HepG2 (cell line): Measurements from ENCODE around the gene NT5C2. TPM values are rescaled to one million over a fixed set of nuclear protein-coding genes. Genes with fewer than 3 reads are reported as not detected.
A peak's percentile ranks its signal among the peaks of the same experiment; 100 is the strongest.

ENCODE experiments used
- ATAC-seq: fragments of 200-7000 bp; cut with Tn5 transposase; 3 replicates; pipeline ENCODE4 v1.9.1; 2020; ENCODE audit warnings: mild to moderate bottlenecking, moderate library complexity
- BruUV-seq: library from RNA; stranded (reverse); fragments of 400-500 nt; replicated peaks from 2 replicates; lab custom pipeline; 2021; lab: Mats Ljungman, UMichigan
- CTCF ChIA-PET: fragments of 300-600 bp; formaldehyde crosslinking; extraction: SDS; loops from one replicate; lab custom pipeline; 2021; ENCODE audit warnings: low total read pairs, inconsistent platforms, low intra/inter-chr PET ratio; lab: Yijun Ruan, JAX
- POLR2A ChIA-PET: fragments of 350-600 bp; sonication (Branson Sonifier 250); formaldehyde crosslinking; loops from one replicate; lab custom pipeline; 2020; ENCODE audit warnings: antibody characterized with exemption, inconsistent platforms; lab: Yijun Ruan, JAX
- DNase-seq: peaks from one replicate; pipeline ENCODE4 v3.0.0-alpha.2; 2015; ENCODE audit warnings: low spot score
- FAIRE-seq: peaks from 3 replicates; lab custom pipeline; 2011; peaks lifted over from hg19 to GRCh38; lab: Jason Lieb, UNC
- H2AFZ ChIP-seq: one replicate; pipeline ENCODE4 v1.6.1; 2011; ENCODE audit warnings: low read length, inconsistent platforms
- H3K27ac ChIP-seq: fragments of 300-600 bp; 3 replicates; pipeline ENCODE4 v1.8.0; 2011; ENCODE audit warnings: mixed run types, mild to moderate bottlenecking, mixed read lengths, low read length, inconsistent platforms; ENCODE audit not compliant: insufficient read depth; ENCODE audit errors: extremely low read length
- H3K27me3 ChIP-seq, 2 experiments: fragments of 200-600 bp in 1 of 2; 2 replicates in 1 of 2; 3 replicates in 1 of 2; pipeline versions ENCODE4 v1.6.0 to v1.8.0; 2011; ENCODE audit warnings: low read length in 2 of 2, mild to moderate bottlenecking in 2 of 2, moderate library complexity in 2 of 2, inconsistent platforms in 1 of 2; ENCODE audit not compliant: insufficient read depth in 2 of 2, control insufficient read depth in 1 of 2
- H3K36me3 ChIP-seq, 2 experiments: fragments of 200-600 bp in 1 of 2; replicated peaks in 1 of 2; 2 replicates in 1 of 2; 3 replicates in 1 of 2; pipeline versions ENCODE4 v1.5.1 to v1.8.0; 2011; ENCODE audit warnings: low read length in 2 of 2, inconsistent platforms in 1 of 2; ENCODE audit not compliant: insufficient read depth in 2 of 2, control insufficient read depth in 1 of 2
- H3K4me1 ChIP-seq: 2 replicates; pipeline ENCODE4 v1.5.1; 2012; ENCODE audit warnings: low read length, inconsistent platforms; ENCODE audit not compliant: insufficient read depth
- H3K4me2 ChIP-seq: 2 replicates; pipeline ENCODE4 v1.6.0; 2011; ENCODE audit warnings: low read depth, low read length, inconsistent platforms
- H3K4me3 ChIP-seq, 3 experiments: fragments of 200-600 bp in 1 of 3; sonication (generic), shearing (Covaris generic) in 1 of 3; replicated peaks in 1 of 3; 2 replicates each; pipeline ENCODE4 v1.5.1; 2011 to 2016; ENCODE audit warnings: low read length in 3 of 3, inconsistent platforms in 2 of 3, low read depth in 2 of 3, mild to moderate bottlenecking in 2 of 3, control low read depth in 1 of 3, mixed read lengths in 1 of 3; ENCODE audit not compliant: insufficient read depth in 1 of 3
- H3K79me2 ChIP-seq: one replicate; pipeline ENCODE4 v1.6.1; 2011; ENCODE audit warnings: low read length, inconsistent platforms; ENCODE audit not compliant: insufficient read depth
- H3K9ac ChIP-seq: 2 replicates; pipeline ENCODE4 v1.6.0; 2011; ENCODE audit warnings: mild to moderate bottlenecking, low read depth, low read length, inconsistent platforms; ENCODE audit not compliant: insufficient read depth
- H3K9me3 ChIP-seq: 2 replicates; pipeline ENCODE4 v1.5.1; 2012; ENCODE audit warnings: mild to moderate bottlenecking, low read length
- H4K20me1 ChIP-seq: 2 replicates; pipeline ENCODE4 v1.6.0; 2011; ENCODE audit warnings: inconsistent platforms, mild to moderate bottlenecking, low read length, moderate library complexity; ENCODE audit not compliant: insufficient read depth
- ASH2L ChIP-seq: fragments of 300-600, 200-600 bp; sonication (generic); IDR thresholded peaks from 2 replicates; pipeline ENCODE4 v1.7.0; 2017; ENCODE audit warnings: low read depth, mild to moderate bottlenecking, moderate library complexity, mixed read lengths, low read length; ENCODE audit not compliant: insufficient read length
- BRD4 ChIP-seq: sonication (generic); formaldehyde crosslinking; IDR thresholded peaks from 2 replicates; pipeline ENCODE4 v1.4.0; 2020; ENCODE audit warnings: missing genetic modification reagents
- FOSL2 ChIP-seq: sonication (generic); formaldehyde crosslinking; IDR thresholded peaks from 2 replicates; pipeline ENCODE4 v1.4.0; 2020; ENCODE audit warnings: missing genetic modification reagents
- GZF1 ChIP-seq: sonication (generic); formaldehyde crosslinking; IDR thresholded peaks from 2 replicates; pipeline ENCODE4 v1.5.1; 2020; ENCODE audit warnings: mild to moderate bottlenecking, missing genetic modification reagents
- HOXA9 ChIP-seq: sonication (generic); formaldehyde crosslinking; IDR thresholded peaks from 2 replicates; pipeline ENCODE4 v1.8.1; 2022; ENCODE audit warnings: missing genetic modification reagents, mild to moderate bottlenecking, moderate library complexity, borderline replicate concordance
- IKZF4 ChIP-seq: sonication (generic); formaldehyde crosslinking; IDR thresholded peaks from 2 replicates; pipeline ENCODE4 v1.5.1; 2020; ENCODE audit warnings: borderline replicate concordance, mild to moderate bottlenecking, low read depth, missing genetic modification reagents; ENCODE audit errors: not compliant biosample characterization
- NRL ChIP-seq: sonication (generic); formaldehyde crosslinking; IDR thresholded peaks from 2 replicates; pipeline ENCODE4 v1.5.0; 2020; ENCODE audit warnings: missing genetic modification reagents, mild to moderate bottlenecking, moderate library complexity, borderline replicate concordance
- POLR2AphosphoS5 ChIP-seq: IDR thresholded peaks from 2 replicates; pipeline ENCODE4 v1.6.1; 2012; ENCODE audit warnings: low read depth, low read length
- PRDM15 ChIP-seq: sonication (generic); formaldehyde crosslinking; IDR thresholded peaks from 2 replicates; pipeline ENCODE4 v1.4.0; 2020; ENCODE audit warnings: missing genetic modification reagents
- RAD51 ChIP-seq: fragments of 450-650 bp; IDR thresholded peaks from 2 replicates; pipeline ENCODE4 v1.6.1; 2016; ENCODE audit warnings: borderline replicate concordance
- RBM22 ChIP-seq: fragments of 200-400 bp; formaldehyde crosslinking; optimal IDR thresholded peaks from 2 replicates; pipeline ENCODE3; 2017; ENCODE audit warnings: mild to moderate bottlenecking, low read length, moderate library complexity
- TAF15 ChIP-seq: fragments of 200-400 bp; formaldehyde crosslinking; IDR thresholded peaks from one replicate; pipeline ENCODE4 v1.6.1; 2018; ENCODE audit warnings: mild to moderate bottlenecking, low read depth, low read length; ENCODE audit not compliant: poor library complexity, severe bottlenecking
- ZNF282 ChIP-seq: fragments of 450-650 bp; IDR thresholded peaks from 2 replicates; pipeline ENCODE4 v1.6.1; 2018; ENCODE audit not compliant: partially characterized antibody
- WGBS: methylation state at CpG from one replicate; pipeline ENCODE4 v1.1.6; 2017; ENCODE audit warnings: low lambda C conversion rate; 5-methylcytosine and 5-hydroxymethylcytosine counted together
- in situ Hi-C: cut with HindIII; loops from 2 replicates; pipeline ENCODE4 v1.10.0; 2017; ENCODE audit warnings: low pct_unique_long_range_greater_than_20kb; ENCODE audit not compliant: extremely low pct_ligation_motif_present
- intact Hi-C: fragments of 100-400 bp; cut with micrococcal nuclease; formaldehyde crosslinking; loops from one replicate; pipeline ENCODE4 v1.10.0; 2022; ENCODE audit not compliant: unreplicated experiment
- polyA plus RNA-seq, 8 experiments: library from polyadenylated mRNA; depleted of rRNA in 3 of 8; stranded (reverse) in 7 of 8; unstranded in 1 of 8; fragments of >200 nt; fragmentation: Illumina TruSeq in 4 of 8; extraction: Trizol in 4 of 8; gene quantifications; 2 replicates each; pipeline versions ENCODE4 v1.2.1 to v1.2.3, GENCODE V29; 2011 to 2016; ENCODE audit warnings: low read depth in 4 of 8, missing spikeins in 1 of 8, mixed read lengths in 1 of 8; ENCODE audit not compliant: insufficient read depth in 1 of 8
- total RNA-seq, 5 experiments: library from RNA; depleted of rRNA; stranded (reverse); fragments of >200 nt; fragmentation: Illumina TruSeq; extraction: Trizol; gene quantifications; 2 replicates each; pipeline ENCODE4 v1.2.3, GENCODE V29; 2016; ENCODE audit warnings: low read depth in 1 of 5

Gene NT5C2
- total and polyA plus RNA-seq, 2 of the 13 experiments (the other 11 are each of a cell fraction or from before 2014, with no cell fraction given), result 40.6 to 55.2 TPM

- WGBS, result no CpG with 5 or more reads among the region's 4 CpGs
- DNase-seq (no peak), ATAC-seq (no peak), FAIRE-seq (no peak)
- Histone ChIP-seq H2AFZ (no peak overlapping the region), H3K36me3 (peaks cover 20 to 29% of the 10 kb centered on the region in 2 experiments), H3K4me3 (no peak overlapping the region), H3K9me3 (no peaks in the 10 kb centered on the region), H3K27me3 (no peaks in the 10 kb centered on the region), H4K20me1 (no peaks in the 10 kb centered on the region), H3K4me1 (peaks cover 43% of the 10 kb centered on the region), H3K4me2 (no peak overlapping the region), H3K79me2 (no peaks in the 10 kb centered on the region), H3K9ac (no peak overlapping the region), H3K27ac (no peak overlapping the region)
- POLR2A ChIA-PET, result no interaction called here
- in situ Hi-C loops (loop anchor here (10.0 kb wide), 1 partner anchor 164 kb away; the partner anchor contains the start of gene RPEL1), intact Hi-C loops (loop anchor here (5.0 kb wide), 1 partner anchor 161 kb away; no protein-coding TSS in a partner anchor)
- BruUV-seq, result no TSS peak
- CTCF ChIA-PET, result no interaction called here
- TF ChIP-seq POLR2AphosphoS5 (0 out of 2 replicates have a peak, but pooled peaks have one; percentile 21), RBM22 (peak; percentile 51), FOSL2 (CRISPR knock-in tag) (peak; percentile 12; the same call in 1 of the 2 replicates), ASH2L (no peak)
These were observed 112.0 kb downstream of the NT5C2 start for GRCh38 chr10:103080891-103081581.

- CTCF ChIA-PET, result no interaction called here
- H2AFZ ChIP-seq, result no peak overlapping the region
- 94% methylated on average over 11 of the region's 11 CpGs for WGBS
- H3K9ac ChIP-seq, result no peak overlapping the region
- intact Hi-C loops, result loop anchor here (5.0 kb wide), 1 partner anchor 162 kb away; no protein-coding TSS in a partner anchor
- POLR2A ChIA-PET, result no interaction called here
- H3K9me3 ChIP-seq, result no peaks in the 10 kb centered on the region
- no peak overlapping the region for H3K4me2 ChIP-seq
- peaks cover 37% of the 10 kb centered on the region for H3K4me1 ChIP-seq
- no TSS peak for BruUV-seq
- H4K20me1 ChIP-seq, result no peaks in the 10 kb centered on the region
- ATAC-seq, result no peak
- no peak for TF ChIP-seq IKZF4 (CRISPR knock-in tag)
- no peak for TF ChIP-seq ZNF282
- TF ChIP-seq TAF15, result no peak
- no peak for TF ChIP-seq GZF1 (CRISPR knock-in tag)
- TF ChIP-seq RAD51, result no peak
- TF ChIP-seq POLR2AphosphoS5, result no peak
- TF ChIP-seq HOXA9 (CRISPR knock-in tag), result no peak
- no peak for TF ChIP-seq ASH2L
- no peak for TF ChIP-seq PRDM15 (CRISPR knock-in tag)
- no peak for TF ChIP-seq BRD4 (CRISPR knock-in tag)
- no peak for TF ChIP-seq NRL (CRISPR knock-in tag)
- TF ChIP-seq, all 625 proteins: peak for 0
- Histone ChIP-seq H3K79me2 (no peaks in the 10 kb centered on the region), H3K4me3 (no peak overlapping the region), H3K36me3 (peaks cover 19 to 32% of the 10 kb centered on the region in 2 experiments), H3K27me3 (no peaks in the 10 kb centered on the region), H3K27ac (no peak overlapping the region)
- DNase-seq (no peak), FAIRE-seq (no peak)
- in situ Hi-C loops, result loop anchor here (10.0 kb wide), 1 partner anchor 165 kb away; the partner anchor contains the start of gene RPEL1
These were observed 113.1 kb downstream of the NT5C2 start for GRCh38 chr10:103079946-103080345.
